HepG2 (cell line): ENCODE results near the gene TIMP3. TPM values are rescaled to one million over a fixed set of nuclear protein-coding genes. Genes with fewer than 3 reads are reported as not detected.
A peak's percentile ranks its signal among the peaks of the same experiment; 100 is the strongest.

Experiments
- ARID2 ChIP-seq: sonication (generic); formaldehyde crosslinking; IDR thresholded peaks from 2 replicates; pipeline ENCODE4 v1.8.1; 2022; ENCODE audit warnings: mild to moderate bottlenecking, missing genetic modification reagents, borderline replicate concordance
- BRD4 ChIP-seq: sonication (generic); formaldehyde crosslinking; IDR thresholded peaks from 2 replicates; pipeline ENCODE4 v1.4.0; 2020; ENCODE audit warnings: missing genetic modification reagents
- CREB1 ChIP-seq, 2 experiments: fragments of 450-650 bp in 1 of 2; IDR thresholded peaks; 2 replicates each; pipeline ENCODE4 v1.6.1; 2016 to 2017; ENCODE audit warnings: control low read depth in 1 of 2, mild to moderate bottlenecking in 1 of 2, missing compliant biosample characterization in 1 of 2, missing genetic modification characterization in 1 of 2
- FOSL1 ChIP-seq: sonication (generic); formaldehyde crosslinking; IDR thresholded peaks from 2 replicates; pipeline ENCODE4 v1.9.0; 2021; ENCODE audit warnings: missing genetic modification reagents, borderline replicate concordance
- HNRNPL ChIP-seq: fragments of 200-400 bp; formaldehyde crosslinking; IDR thresholded peaks from 2 replicates; pipeline ENCODE4 v1.6.1; 2017; ENCODE audit warnings: mild to moderate bottlenecking, low read depth, low read length
- IKZF4 ChIP-seq: sonication (generic); formaldehyde crosslinking; IDR thresholded peaks from 2 replicates; pipeline ENCODE4 v1.5.1; 2020; ENCODE audit warnings: borderline replicate concordance, mild to moderate bottlenecking, low read depth, missing genetic modification reagents; ENCODE audit errors: not compliant biosample characterization
- KLF6 ChIP-seq: IDR thresholded peaks from 2 replicates; pipeline ENCODE4 v1.8.0; 2016; ENCODE audit warnings: missing biosample characterization, missing genetic modification reagents
- MYC ChIP-seq: sonication (generic); formaldehyde crosslinking; IDR thresholded peaks from 2 replicates; pipeline ENCODE4 v1.9.0; 2021; ENCODE audit warnings: missing genetic modification reagents, borderline replicate concordance
- PHF5A ChIP-seq: IDR thresholded peaks from one replicate; pipeline ENCODE4 v1.6.1; 2018; ENCODE audit warnings: low read depth, missing genetic modification reagents; ENCODE audit not compliant: unreplicated experiment
- POLR2G ChIP-seq: fragments of 200-400 bp; formaldehyde crosslinking; IDR thresholded peaks from 2 replicates; pipeline ENCODE4 v1.6.1; 2018; ENCODE audit warnings: mild to moderate bottlenecking, low read depth, low read length, moderate library complexity
- ZFY ChIP-seq: sonication (generic); formaldehyde crosslinking; IDR thresholded peaks from 2 replicates; pipeline ENCODE4 v1.4.0; 2020; ENCODE audit warnings: missing genetic modification reagents
- ZNF260 ChIP-seq: sonication (generic); formaldehyde crosslinking; IDR thresholded peaks from 2 replicates; pipeline ENCODE4 v1.4.0; 2020; ENCODE audit warnings: missing genetic modification reagents, low read depth, mild to moderate bottlenecking, borderline replicate concordance
- ZNF441 ChIP-seq: sonication (generic); formaldehyde crosslinking; IDR thresholded peaks from 2 replicates; pipeline ENCODE4 v1.7.0; 2021; ENCODE audit warnings: missing genetic modification reagents, borderline replicate concordance
- ZNF546 ChIP-seq: sonication (generic); formaldehyde crosslinking; conservative IDR thresholded peaks from 2 replicates; pipeline ENCODE4 v1.8.1; 2023; ENCODE audit warnings: mild to moderate bottlenecking, missing genetic modification reagents
- ZNF616 ChIP-seq: sonication (generic); formaldehyde crosslinking; IDR thresholded peaks from 2 replicates; pipeline ENCODE4 v1.5.0; 2020; ENCODE audit warnings: low read depth, mild to moderate bottlenecking, missing genetic modification reagents
- polyA plus RNA-seq, 8 experiments: library from polyadenylated mRNA; depleted of rRNA in 3 of 8; stranded (reverse) in 7 of 8; unstranded in 1 of 8; fragments of >200 nt; fragmentation: Illumina TruSeq in 4 of 8; extraction: Trizol in 4 of 8; gene quantifications; 2 replicates each; pipeline versions ENCODE4 v1.2.1 to v1.2.3, GENCODE V29; 2011 to 2016; ENCODE audit warnings: low read depth in 4 of 8, missing spikeins in 1 of 8, mixed read lengths in 1 of 8; ENCODE audit not compliant: insufficient read depth in 1 of 8
- total RNA-seq, 5 experiments: library from RNA; depleted of rRNA; stranded (reverse); fragments of >200 nt; fragmentation: Illumina TruSeq; extraction: Trizol; gene quantifications; 2 replicates each; pipeline ENCODE4 v1.2.3, GENCODE V29; 2016; ENCODE audit warnings: low read depth in 1 of 5
- TF ChIP-seq, protein P1 (sequence below): sonication (generic); formaldehyde crosslinking; IDR thresholded peaks from 2 replicates; pipeline ENCODE4 v1.8.1; 2022; ENCODE audit warnings: mild to moderate bottlenecking, missing genetic modification reagents
- TF ChIP-seq, protein P2 (sequence below): sonication (generic); formaldehyde crosslinking; IDR thresholded peaks from 2 replicates; pipeline ENCODE4 v1.5.0; 2020; ENCODE audit warnings: mild to moderate bottlenecking, missing genetic modification reagents
- TF ChIP-seq, protein P3 (sequence below), 2 experiments: sonication (generic) in 1 of 2; formaldehyde crosslinking in 1 of 2; IDR thresholded peaks; 2 replicates each; pipeline versions ENCODE4 v1.4.0 to v1.6.1; 2018 to 2020; ENCODE audit warnings: missing genetic modification reagents in 2 of 2, borderline replicate concordance in 1 of 2, low read depth in 1 of 2, mild to moderate bottlenecking in 1 of 2, missing biosample characterization in 1 of 2
- TF ChIP-seq, protein P4 (sequence below): sonication (generic); formaldehyde crosslinking; conservative IDR thresholded peaks from 2 replicates; pipeline ENCODE4 v1.8.1; 2023; ENCODE audit warnings: missing genetic modification reagents
- TF ChIP-seq, protein P5 (sequence below): sonication (generic); formaldehyde crosslinking; IDR thresholded peaks from 2 replicates; pipeline ENCODE4 v1.4.0; 2020; ENCODE audit warnings: mild to moderate bottlenecking, low read depth, missing genetic modification reagents

TIMP3 gene
- total and polyA plus RNA-seq, 2 of the 13 experiments (the other 11 are each of a cell fraction or from before 2014, with no cell fraction given), result 57.3 to 86.6 TPM

DNA sequence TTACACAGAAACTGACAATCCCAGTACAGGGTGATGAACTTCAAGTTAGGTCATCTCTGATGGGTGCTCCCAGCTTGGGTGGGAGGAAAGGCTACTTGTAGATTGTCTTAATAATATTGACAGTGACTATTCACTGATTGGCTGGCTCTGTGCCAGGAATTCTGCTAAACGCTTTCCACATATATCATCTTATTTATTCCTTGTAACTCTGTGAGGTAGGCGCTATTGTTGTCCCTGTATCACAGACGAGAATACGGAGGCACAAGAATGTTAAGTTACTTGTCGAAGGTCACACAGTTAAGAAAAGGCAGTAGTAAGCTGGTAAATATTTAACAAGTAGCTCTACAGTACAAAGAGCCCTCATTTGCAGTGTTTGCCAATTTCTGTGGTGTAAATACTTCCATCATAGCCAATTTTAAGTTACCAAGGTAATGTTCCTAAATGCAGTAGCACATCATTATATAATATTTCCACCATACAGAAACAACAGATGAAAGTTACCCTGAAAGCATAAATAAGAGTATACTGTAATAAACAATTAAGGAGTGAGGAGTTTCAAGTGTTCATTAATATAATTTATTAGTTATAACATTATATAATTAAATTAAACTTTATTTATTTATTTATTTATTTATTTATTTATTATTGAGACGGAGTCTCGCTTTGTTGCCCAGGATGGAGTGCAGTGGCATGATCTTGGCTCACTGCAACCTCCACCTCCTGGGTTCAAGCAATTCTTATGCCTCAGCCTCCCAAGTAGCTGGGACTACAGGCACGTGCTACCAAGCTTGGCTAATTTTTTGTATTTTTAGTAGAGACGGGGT, 11.5 kb upstream of the TIMP3 start (continued):
- TF ChIP-seq, protein P1, sequence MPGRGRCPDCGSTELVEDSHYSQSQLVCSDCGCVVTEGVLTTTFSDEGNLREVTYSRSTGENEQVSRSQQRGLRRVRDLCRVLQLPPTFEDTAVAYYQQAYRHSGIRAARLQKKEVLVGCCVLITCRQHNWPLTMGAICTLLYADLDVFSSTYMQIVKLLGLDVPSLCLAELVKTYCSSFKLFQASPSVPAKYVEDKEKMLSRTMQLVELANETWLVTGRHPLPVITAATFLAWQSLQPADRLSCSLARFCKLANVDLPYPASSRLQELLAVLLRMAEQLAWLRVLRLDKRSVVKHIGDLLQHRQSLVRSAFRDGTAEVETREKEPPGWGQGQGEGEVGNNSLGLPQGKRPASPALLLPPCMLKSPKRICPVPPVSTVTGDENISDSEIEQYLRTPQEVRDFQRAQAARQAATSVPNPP (CRISPR knock-in tag), result no peak
- TF ChIP-seq, protein P2, sequence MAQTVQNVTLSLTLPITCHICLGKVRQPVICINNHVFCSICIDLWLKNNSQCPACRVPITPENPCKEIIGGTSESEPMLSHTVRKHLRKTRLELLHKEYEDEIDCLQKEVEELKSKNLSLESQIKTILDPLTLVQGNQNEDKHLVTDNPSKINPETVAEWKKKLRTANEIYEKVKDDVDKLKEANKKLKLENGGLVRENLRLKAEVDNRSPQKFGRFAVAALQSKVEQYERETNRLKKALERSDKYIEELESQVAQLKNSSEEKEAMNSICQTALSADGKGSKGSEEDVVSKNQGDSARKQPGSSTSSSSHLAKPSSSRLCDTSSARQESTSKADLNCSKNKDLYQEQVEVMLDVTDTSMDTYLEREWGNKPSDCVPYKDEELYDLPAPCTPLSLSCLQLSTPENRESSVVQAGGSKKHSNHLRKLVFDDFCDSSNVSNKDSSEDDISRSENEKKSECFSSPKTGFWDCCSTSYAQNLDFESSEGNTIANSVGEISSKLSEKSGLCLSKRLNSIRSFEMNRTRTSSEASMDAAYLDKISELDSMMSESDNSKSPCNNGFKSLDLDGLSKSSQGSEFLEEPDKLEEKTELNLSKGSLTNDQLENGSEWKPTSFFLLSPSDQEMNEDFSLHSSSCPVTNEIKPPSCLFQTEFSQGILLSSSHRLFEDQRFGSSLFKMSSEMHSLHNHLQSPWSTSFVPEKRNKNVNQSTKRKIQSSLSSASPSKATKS (CRISPR knock-in tag), result no peak
- no peak for TF ChIP-seq ZFY (CRISPR knock-in tag)
- TF ChIP-seq FOSL1 (CRISPR knock-in tag), result no peak
- TF ChIP-seq MYC (CRISPR knock-in tag), result no peak
- no peak for TF ChIP-seq PHF5A (CRISPR knock-in tag)
- no peak for TF ChIP-seq CREB1 (IDR thresholded peaks at IDR 0.05)
- peak; percentile 63; the same call in 1 of the 2 replicates for TF ChIP-seq CREB1 (CRISPR knock-in tag; IDR thresholded peaks at IDR 0.05)
- no peak for TF ChIP-seq ZNF546 (CRISPR knock-in tag)
- TF ChIP-seq KLF6 (CRISPR knock-in tag), result no peak
- TF ChIP-seq, protein P3, sequence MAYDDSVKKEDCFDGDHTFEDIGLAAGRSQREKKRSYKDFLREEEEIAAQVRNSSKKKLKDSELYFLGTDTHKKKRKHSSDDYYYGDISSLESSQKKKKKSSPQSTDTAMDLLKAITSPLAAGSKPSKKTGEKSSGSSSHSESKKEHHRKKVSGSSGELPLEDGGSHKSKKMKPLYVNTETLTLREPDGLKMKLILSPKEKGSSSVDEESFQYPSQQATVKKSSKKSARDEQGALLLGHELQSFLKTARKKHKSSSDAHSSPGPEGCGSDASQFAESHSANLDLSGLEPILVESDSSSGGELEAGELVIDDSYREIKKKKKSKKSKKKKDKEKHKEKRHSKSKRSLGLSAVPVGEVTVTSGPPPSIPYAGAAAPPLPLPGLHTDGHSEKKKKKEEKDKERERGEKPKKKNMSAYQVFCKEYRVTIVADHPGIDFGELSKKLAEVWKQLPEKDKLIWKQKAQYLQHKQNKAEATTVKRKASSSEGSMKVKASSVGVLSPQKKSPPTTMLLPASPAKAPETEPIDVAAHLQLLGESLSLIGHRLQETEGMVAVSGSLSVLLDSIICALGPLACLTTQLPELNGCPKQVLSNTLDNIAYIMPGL (CRISPR knock-in tag; IDR thresholded peaks at IDR 0.05; ENCODE audit: borderline replicate concordance in 1 of 2, low read depth in 1 of 2), result no peak
- no peak for TF ChIP-seq HNRNPL
- no peak for TF ChIP-seq POLR2G
- TF ChIP-seq ZNF441 (CRISPR knock-in tag), result no peak
- no peak for TF ChIP-seq ARID2 (CRISPR knock-in tag)
- TF ChIP-seq BRD4 (CRISPR knock-in tag), result no peak
- no peak for TF ChIP-seq IKZF4 (CRISPR knock-in tag)
- TF ChIP-seq, protein P4, sequence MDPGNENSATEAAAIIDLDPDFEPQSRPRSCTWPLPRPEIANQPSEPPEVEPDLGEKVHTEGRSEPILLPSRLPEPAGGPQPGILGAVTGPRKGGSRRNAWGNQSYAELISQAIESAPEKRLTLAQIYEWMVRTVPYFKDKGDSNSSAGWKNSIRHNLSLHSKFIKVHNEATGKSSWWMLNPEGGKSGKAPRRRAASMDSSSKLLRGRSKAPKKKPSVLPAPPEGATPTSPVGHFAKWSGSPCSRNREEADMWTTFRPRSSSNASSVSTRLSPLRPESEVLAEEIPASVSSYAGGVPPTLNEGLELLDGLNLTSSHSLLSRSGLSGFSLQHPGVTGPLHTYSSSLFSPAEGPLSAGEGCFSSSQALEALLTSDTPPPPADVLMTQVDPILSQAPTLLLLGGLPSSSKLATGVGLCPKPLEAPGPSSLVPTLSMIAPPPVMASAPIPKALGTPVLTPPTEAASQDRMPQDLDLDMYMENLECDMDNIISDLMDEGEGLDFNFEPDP (CRISPR knock-in tag), result no peak
- TF ChIP-seq ZNF260 (CRISPR knock-in tag), result no peak
- TF ChIP-seq, protein P5, sequence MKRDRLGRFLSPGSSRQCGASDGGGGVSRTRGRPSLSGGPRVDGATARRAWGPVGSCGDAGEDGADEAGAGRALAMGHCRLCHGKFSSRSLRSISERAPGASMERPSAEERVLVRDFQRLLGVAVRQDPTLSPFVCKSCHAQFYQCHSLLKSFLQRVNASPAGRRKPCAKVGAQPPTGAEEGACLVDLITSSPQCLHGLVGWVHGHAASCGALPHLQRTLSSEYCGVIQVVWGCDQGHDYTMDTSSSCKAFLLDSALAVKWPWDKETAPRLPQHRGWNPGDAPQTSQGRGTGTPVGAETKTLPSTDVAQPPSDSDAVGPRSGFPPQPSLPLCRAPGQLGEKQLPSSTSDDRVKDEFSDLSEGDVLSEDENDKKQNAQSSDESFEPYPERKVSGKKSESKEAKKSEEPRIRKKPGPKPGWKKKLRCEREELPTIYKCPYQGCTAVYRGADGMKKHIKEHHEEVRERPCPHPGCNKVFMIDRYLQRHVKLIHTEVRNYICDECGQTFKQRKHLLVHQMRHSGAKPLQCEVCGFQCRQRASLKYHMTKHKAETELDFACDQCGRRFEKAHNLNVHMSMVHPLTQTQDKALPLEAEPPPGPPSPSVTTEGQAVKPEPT, result no peak
- TF ChIP-seq ZNF616, result no peak
